ENCODE data around the gene RUSF1.
"Not testable (repeated sequence)": the region's sequence is repeated elsewhere in the genome, so short reads cannot be mapped to it uniquely, and the experiment has no call there.

The RUSF1 gene

DNA sequence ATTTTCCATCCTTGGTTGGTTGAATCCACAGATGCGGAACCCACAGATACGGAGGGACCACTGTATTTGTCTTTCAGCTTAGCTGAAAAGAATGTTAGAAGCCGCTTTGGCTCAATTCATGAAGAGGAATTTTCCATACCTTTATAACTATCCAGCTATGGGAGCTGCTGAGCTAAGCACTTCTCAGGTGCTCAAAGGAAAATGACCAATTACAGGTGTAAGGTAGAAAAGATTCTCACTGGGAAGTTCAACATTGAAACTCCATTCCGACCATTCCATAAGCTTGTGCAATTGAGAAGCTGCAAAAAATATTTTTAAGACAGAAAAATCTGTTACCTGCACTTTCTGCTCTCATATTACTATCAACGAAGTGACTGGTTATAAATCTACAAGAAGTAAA is 22.2 kb upstream of the RUSF1 start:
- Histone ChIP-seq H3K4me3 (ENCODE audit: low read length) (no peak overlapping the region), H3K27ac (ENCODE audit: low read length) (no peak overlapping the region), H3K27me3 (ENCODE audit: control insufficient read depth, insufficient read depth, low read length) (peaks cover 10% of the 10 kb centered on the region; the same call in 1 of the 2 replicates), H3K9me3 (ENCODE audit: control insufficient read depth, insufficient read depth, low read length) (no peaks in the 10 kb centered on the region), H3K36me3 (ENCODE audit: control insufficient read depth, insufficient read depth, low read length) (no peaks in the 10 kb centered on the region), H3K4me1 (ENCODE audit: control insufficient read depth, insufficient read depth, low read length) (peaks cover 2% of the 10 kb centered on the region; the same call in 1 of the 2 replicates)
- DNase-seq (ENCODE audit: low read depth, low spot score) = no peak
- WGBS (ENCODE audit: insufficient coverage, insufficient read length) = no CpG with 5 or more reads among the region's 5 CpGs

DNA sequence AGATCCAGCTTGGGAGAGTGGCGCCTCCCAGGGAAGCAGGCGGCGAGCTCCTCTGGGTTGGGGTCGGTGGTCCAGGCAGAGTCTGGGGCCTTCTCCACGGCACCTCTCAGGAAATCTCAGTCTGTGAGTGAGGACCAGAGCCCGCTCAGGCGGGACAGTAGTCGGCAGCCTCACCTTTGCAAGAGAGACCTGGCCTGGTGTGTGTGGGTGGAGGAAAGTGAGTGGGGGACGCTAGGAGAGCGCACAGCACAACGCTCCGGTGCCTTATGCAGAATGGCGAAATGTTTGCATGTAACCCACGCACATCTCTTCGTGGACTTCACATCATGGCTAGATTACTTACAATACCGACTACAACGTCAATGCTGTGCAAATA is 21.7 kb upstream of the RUSF1 start:
- peaks cover 10% of the 10 kb centered on the region; the same call in 1 of the 2 replicates for H3K27me3 ChIP-seq (ENCODE audit: control insufficient read depth, insufficient read depth, low read length)
- H3K4me3 ChIP-seq (ENCODE audit: low read length) = peak overlapping the region; percentile 25; the same call in 1 of the 2 replicates
- no CpG with 5 or more reads among the region's 17 CpGs for WGBS (ENCODE audit: insufficient coverage, insufficient read length)
- no peaks in the 10 kb centered on the region for H3K36me3 ChIP-seq (ENCODE audit: control insufficient read depth, insufficient read depth, low read length)
- peaks cover 2% of the 10 kb centered on the region; the same call in 1 of the 2 replicates for H3K4me1 ChIP-seq (ENCODE audit: control insufficient read depth, insufficient read depth, low read length)
- DNase-seq (ENCODE audit: low read depth, low spot score) = no peak
- no peak overlapping the region for H3K27ac ChIP-seq (ENCODE audit: low read length)
- H3K9me3 ChIP-seq (ENCODE audit: control insufficient read depth, insufficient read depth, low read length) = no peaks in the 10 kb centered on the region

DNA sequence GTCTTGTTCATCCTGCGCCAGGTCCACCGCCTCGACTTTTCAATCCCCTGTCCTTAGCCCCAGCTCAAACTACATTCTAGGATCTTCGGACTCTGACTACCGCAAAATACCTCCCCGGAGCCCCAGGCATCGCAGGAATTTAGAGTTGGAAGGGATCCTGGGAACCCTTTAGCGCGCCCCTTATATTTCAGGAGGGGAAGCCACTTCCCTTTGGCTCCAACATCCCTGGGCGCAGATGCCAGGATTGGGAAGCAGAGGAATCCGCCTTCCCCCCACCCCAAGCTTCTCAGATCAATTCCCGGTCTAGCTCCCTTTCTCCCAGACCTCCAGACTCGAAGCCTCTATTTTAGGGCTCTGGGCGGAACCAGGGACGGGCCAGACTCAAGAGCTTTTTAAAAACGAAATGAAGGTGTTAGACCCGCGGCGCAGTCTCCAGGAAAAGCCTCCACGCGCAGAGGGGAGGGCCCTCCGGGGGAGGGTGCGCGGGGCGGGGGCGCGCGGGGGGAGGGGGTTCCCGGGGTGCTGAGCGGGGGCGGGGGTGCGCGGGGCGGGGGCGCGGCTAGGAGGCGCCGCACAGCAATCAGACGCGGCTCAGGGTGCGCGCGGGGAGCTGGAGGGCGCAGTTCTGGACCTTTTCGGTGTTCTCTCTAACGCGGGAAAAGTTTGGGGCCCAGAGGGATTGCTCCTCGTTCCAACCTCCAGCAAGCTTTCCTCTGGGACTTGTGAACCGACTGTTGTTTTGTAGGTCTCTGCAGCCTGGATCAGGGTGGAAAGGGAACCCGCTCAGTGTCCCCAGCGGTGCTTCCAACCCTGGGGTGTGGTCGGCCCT is 21.1 kb upstream of the RUSF1 start:
- DNase-seq (ENCODE audit: low read depth, low spot score) = no peak
- H3K4me3 ChIP-seq (ENCODE audit: low read length) = peak overlapping the region; percentile 25; the same call in 1 of the 2 replicates
- no peak overlapping the region for H3K27ac ChIP-seq (ENCODE audit: low read length)
- H3K36me3 ChIP-seq (ENCODE audit: control insufficient read depth, insufficient read depth, low read length) = no peaks in the 10 kb centered on the region
- peaks cover 10% of the 10 kb centered on the region; the same call in 1 of the 2 replicates for H3K27me3 ChIP-seq (ENCODE audit: control insufficient read depth, insufficient read depth, low read length)
- H3K9me3 ChIP-seq (ENCODE audit: control insufficient read depth, insufficient read depth, low read length) = no peaks in the 10 kb centered on the region
- H3K4me1 ChIP-seq (ENCODE audit: control insufficient read depth, insufficient read depth, low read length) = peaks cover 2% of the 10 kb centered on the region; the same call in 1 of the 2 replicates
- WGBS (ENCODE audit: insufficient coverage, insufficient read length) = no CpG with 5 or more reads among the region's 52 CpGs

DNA sequence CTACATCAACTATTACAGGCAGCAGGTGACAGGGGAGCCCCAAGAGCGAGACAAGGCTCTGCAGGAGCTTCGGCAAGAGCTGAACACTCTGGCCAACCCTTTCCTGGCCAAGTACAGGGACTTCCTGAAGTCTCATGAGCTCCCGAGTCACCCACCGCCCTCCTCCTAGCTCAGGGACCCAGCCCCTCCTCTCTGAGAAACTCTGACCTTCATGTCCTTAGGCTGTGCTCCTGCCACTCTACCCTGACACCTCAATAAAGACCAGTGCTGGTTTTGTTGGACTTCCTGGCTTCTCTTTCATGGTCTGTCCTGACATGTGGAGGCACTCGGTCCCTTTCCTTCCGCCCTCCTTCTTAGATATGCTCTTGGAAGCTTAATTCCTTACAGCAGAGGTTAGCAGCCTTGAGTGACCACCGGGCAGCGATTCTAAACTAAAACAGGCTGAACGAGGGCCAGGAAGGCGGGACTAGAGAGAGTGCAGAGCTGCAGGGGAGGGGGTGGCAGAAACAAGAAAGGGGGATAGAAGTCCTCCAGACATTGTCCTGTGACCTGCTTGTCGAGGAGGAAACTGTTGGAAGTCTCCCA is 20.4 kb upstream of the RUSF1 start:
- no CpG with 5 or more reads among the region's 11 CpGs for WGBS (ENCODE audit: insufficient coverage, insufficient read length)
- DNase-seq (ENCODE audit: low read depth, low spot score) = no peak
- Histone ChIP-seq H3K27me3 (ENCODE audit: control insufficient read depth, insufficient read depth, low read length) (peaks cover 10% of the 10 kb centered on the region; the same call in 1 of the 2 replicates), H3K36me3 (ENCODE audit: control insufficient read depth, insufficient read depth, low read length) (no peaks in the 10 kb centered on the region), H3K9me3 (ENCODE audit: control insufficient read depth, insufficient read depth, low read length) (no peaks in the 10 kb centered on the region), H3K4me3 (ENCODE audit: low read length) (peak overlapping the region; percentile 15; the same call in 1 of the 2 replicates), H3K27ac (ENCODE audit: low read length) (no peak overlapping the region), H3K4me1 (ENCODE audit: control insufficient read depth, insufficient read depth, low read length) (peaks cover 2% of the 10 kb centered on the region; the same call in 1 of the 2 replicates)

DNA sequence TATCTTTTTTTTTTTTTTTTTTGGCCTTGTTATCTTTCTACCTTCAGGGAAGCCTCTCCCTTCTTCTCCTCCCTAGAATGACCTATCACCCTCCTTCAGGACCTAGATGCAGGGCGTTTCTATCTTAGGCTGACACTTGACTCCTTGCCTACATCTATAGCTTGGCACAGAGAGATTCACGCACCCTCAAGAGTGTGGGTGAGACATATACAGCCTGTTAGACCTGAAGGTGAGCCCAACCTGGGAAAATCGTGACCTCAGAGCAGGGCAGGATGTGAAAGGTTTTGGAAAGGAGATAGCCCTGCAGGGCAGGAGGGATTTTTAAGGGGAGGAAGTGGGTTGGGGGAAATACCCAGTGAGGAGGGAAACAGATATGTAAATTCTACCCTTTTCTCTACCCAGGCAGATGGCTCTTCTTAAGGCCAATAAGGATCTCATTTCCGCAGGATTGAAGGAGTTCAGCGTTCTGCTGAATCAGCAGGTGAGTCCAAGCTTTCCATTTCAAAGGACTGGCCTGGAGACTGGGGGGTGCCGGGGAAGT is 19.6 kb upstream of the RUSF1 start, which contains the start of gene AHSP:
Gene AHSP (plus strand): TSS at position 167 of the 541 bp plus-strand sequence. CDS start 240 bp downstream, at position 407.
- peaks cover 10% of the 10 kb centered on the region; the same call in 1 of the 2 replicates for H3K27me3 ChIP-seq (ENCODE audit: control insufficient read depth, insufficient read depth, low read length)
- no peaks in the 10 kb centered on the region for H3K36me3 ChIP-seq (ENCODE audit: control insufficient read depth, insufficient read depth, low read length)
- H3K4me1 ChIP-seq (ENCODE audit: control insufficient read depth, insufficient read depth, low read length) = peaks cover 2% of the 10 kb centered on the region; the same call in 1 of the 2 replicates
- no peak within 1 kb of the TSS; the same call in 1 of the 2 replicates for H3K4me3 ChIP-seq (ENCODE audit: low read length)
- no peak within 1 kb of the TSS for H3K27ac ChIP-seq (ENCODE audit: low read length)
- DNase-seq (ENCODE audit: low read depth, low spot score) = no peak
- no peaks in the 10 kb centered on the region for H3K9me3 ChIP-seq (ENCODE audit: control insufficient read depth, insufficient read depth, low read length)
- WGBS (ENCODE audit: insufficient coverage, insufficient read length) = no CpG with 5 or more reads among the region's 6 CpGs

DNA sequence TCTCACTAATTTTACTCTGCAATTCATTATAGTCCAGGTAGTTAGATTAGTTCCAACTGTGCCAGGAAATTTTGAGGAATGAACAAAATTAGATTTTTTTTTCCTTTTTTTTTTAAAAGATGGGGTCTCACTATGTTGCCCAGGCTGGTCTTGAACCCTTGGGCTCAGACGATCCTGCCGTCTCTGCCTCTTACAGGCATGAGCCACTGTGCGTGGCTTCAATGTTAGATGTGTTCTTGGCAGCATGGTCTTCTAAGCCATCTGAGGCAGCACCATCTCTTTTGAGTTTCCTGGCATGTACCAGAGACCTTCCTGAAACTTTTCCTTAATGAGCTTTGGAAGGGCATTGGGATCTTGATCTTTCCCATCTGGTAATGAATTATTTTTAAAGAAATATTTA is 16.9 kb upstream of the RUSF1 start:
- DNase-seq (ENCODE audit: low read depth, low spot score) = no peak
- no peak overlapping the region for H3K27ac ChIP-seq (ENCODE audit: low read length)
- no peak overlapping the region for H3K4me3 ChIP-seq (ENCODE audit: low read length)
- H3K36me3 ChIP-seq (ENCODE audit: control insufficient read depth, insufficient read depth, low read length) = no peaks in the 10 kb centered on the region
- peaks cover 7% of the 10 kb centered on the region; the same call in 1 of the 2 replicates for H3K27me3 ChIP-seq (ENCODE audit: control insufficient read depth, insufficient read depth, low read length)
- no CpG with 5 or more reads among the region's 3 CpGs for WGBS (ENCODE audit: insufficient coverage, insufficient read length)
- H3K9me3 ChIP-seq (ENCODE audit: control insufficient read depth, insufficient read depth, low read length) = no peaks in the 10 kb centered on the region
- H3K4me1 ChIP-seq (ENCODE audit: control insufficient read depth, insufficient read depth, low read length) = peaks cover 2% of the 10 kb centered on the region; the same call in 1 of the 2 replicates

DNA sequence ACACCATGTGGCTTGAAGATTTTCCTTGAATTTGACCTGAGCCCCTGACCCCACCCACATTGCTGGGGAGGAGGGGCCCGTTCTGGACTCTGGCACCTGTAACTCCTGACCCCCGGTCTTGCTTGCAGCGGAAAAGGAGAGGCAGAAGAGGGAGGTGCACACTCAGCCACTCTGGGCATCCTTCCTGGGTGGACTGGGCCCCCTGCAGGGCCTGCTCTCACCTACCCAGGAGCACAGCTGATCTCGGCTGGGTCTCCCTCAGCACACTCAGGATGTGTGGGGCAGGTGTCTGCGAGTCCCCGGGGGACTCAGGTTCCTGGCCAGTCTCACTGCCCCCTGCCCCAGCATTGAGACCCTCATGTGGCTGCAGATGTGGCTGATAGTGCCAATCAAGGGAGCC is 15.6 kb upstream of the RUSF1 start:
- not testable (repeated sequence) for H3K27ac ChIP-seq (ENCODE audit: low read length); H3K9me3 ChIP-seq (ENCODE audit: control insufficient read depth, insufficient read depth, low read length)
- no CpG with 5 or more reads among the region's 6 CpGs for WGBS (ENCODE audit: insufficient coverage, insufficient read length)

DNA sequence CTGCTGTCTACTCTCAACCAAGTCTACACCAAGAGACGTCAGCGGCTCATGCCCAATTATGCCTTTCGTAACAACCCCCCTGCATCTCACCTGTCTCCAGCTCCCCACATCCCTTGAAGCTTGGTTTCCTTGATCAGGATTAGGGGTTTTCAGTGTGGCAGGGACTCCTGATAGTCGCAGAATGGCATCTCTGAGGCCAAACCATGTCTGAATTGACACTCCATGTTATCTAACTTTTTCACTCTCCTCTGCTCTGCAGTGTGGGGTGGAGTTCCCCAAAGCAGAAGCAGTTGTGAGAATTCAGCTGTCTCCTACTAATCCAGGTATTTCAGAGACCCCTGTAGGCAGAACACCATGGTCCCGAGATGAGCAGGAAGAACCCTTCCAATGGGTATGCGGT is 13.9 kb upstream of the RUSF1 start:
- Histone ChIP-seq H3K27ac (ENCODE audit: low read length) (no peak overlapping the region), H3K36me3 (ENCODE audit: control insufficient read depth, insufficient read depth, low read length) (no peaks in the 10 kb centered on the region), H3K9me3 (ENCODE audit: control insufficient read depth, insufficient read depth, low read length) (no peaks in the 10 kb centered on the region), H3K4me1 (ENCODE audit: control insufficient read depth, insufficient read depth, low read length) (no peaks in the 10 kb centered on the region), H3K27me3 (ENCODE audit: control insufficient read depth, insufficient read depth, low read length) (no peaks in the 10 kb centered on the region), H3K4me3 (ENCODE audit: low read length) (no peak overlapping the region)
- no peak for DNase-seq (ENCODE audit: low read depth, low spot score)
- WGBS (ENCODE audit: insufficient coverage, insufficient read length) = no CpG with 5 or more reads among the region's 6 CpGs

More for the DNA sequence above, 15.6 kb upstream of the RUSF1 start:
- not testable (repeated sequence) for H3K4me3 ChIP-seq (ENCODE audit: low read length); H3K4me1 ChIP-seq (ENCODE audit: control insufficient read depth, insufficient read depth, low read length); DNase-seq (ENCODE audit: low read depth, low spot score); H3K27me3 ChIP-seq (ENCODE audit: control insufficient read depth, insufficient read depth, low read length); H3K36me3 ChIP-seq (ENCODE audit: control insufficient read depth, insufficient read depth, low read length)

DNA sequence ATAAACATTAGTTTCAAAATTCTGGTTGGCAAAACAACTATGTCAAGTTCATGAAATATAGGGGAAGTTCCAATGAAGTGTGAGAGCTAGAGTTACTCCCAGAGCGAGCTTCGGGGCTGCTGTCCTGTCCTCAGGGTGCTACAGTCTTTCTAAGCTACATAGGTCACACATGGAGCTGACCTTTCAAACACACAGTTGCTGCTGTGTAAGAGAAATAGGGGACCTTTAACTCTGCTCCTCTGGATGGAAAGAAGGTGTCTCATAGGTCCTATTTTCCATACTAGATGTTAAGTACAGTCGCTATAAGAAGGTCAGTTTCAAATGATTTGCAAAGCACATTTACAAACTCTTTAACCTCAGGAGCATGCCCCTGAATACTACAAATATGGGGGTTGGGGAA is 13.2 kb upstream of the RUSF1 start:
- H3K4me3 ChIP-seq (ENCODE audit: low read length) = no peak overlapping the region
- no peaks in the 10 kb centered on the region for H3K27me3 ChIP-seq (ENCODE audit: control insufficient read depth, insufficient read depth, low read length)
- H3K36me3 ChIP-seq (ENCODE audit: control insufficient read depth, insufficient read depth, low read length) = no peaks in the 10 kb centered on the region
- no peak overlapping the region for H3K27ac ChIP-seq (ENCODE audit: low read length)
- no peak for DNase-seq (ENCODE audit: low read depth, low spot score)
- no peaks in the 10 kb centered on the region for H3K4me1 ChIP-seq (ENCODE audit: control insufficient read depth, insufficient read depth, low read length)
- no peaks in the 10 kb centered on the region for H3K9me3 ChIP-seq (ENCODE audit: control insufficient read depth, insufficient read depth, low read length)
- no CpG with 5 or more reads among the region's 3 CpGs for WGBS (ENCODE audit: insufficient coverage, insufficient read length)

DNA sequence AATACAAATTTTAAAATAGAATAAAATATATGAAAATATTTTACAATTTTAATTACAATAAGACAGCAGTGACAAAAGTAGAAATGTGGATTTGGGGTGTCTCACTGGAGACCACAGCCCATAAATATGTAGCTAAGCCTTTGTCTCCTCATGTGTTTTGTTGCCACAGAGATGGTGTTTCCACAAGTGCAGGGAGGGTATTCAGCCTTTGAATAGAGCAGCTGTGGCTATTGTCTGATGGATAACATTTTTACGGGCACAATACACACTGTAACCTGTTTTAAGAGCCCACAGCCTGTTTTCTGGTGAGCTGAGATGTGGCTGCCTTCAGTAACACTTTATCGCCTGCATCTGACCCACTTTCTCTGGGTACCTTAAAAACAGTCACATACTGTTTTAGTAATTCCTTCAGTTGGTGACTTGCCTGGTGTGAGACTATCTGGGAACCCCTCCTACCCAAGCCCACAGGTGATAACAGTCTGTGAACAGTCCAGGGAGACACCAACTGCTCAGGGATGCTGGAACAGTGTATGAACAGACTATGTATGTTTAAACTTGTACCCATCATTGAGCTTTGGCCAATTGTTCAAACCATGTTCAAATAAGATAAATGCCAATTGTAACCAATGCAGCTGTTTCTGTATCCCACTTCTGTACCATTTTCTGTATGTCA is 11.7 kb upstream of the RUSF1 start:
- Histone ChIP-seq H3K4me1 (ENCODE audit: control insufficient read depth, insufficient read depth, low read length) (no peaks in the 10 kb centered on the region), H3K4me3 (ENCODE audit: low read length) (no peak overlapping the region), H3K27ac (ENCODE audit: low read length) (no peak overlapping the region), H3K27me3 (ENCODE audit: control insufficient read depth, insufficient read depth, low read length) (no peaks in the 10 kb centered on the region), H3K36me3 (ENCODE audit: control insufficient read depth, insufficient read depth, low read length) (no peaks in the 10 kb centered on the region), H3K9me3 (ENCODE audit: control insufficient read depth, insufficient read depth, low read length) (no peaks in the 10 kb centered on the region)
- DNase-seq (ENCODE audit: low read depth, low spot score) = no peak
- no CpG with 5 or more reads among the region's 2 CpGs for WGBS (ENCODE audit: insufficient coverage, insufficient read length)

Data from iPS DF 6.9 (cell line).